Motor neuron (in vitro differentiated cells): ENCODE measurements around the gene HAUS1. TPM values are rescaled to one million over a fixed set of nuclear protein-coding genes. Genes with fewer than 3 reads are reported as not detected.

ENCODE experiments used
- ATAC-seq, 8 experiments: fragments of 200-7000 bp; cut with Tn5 transposase; replicated peaks in 6 of 8; 2 replicates each; pipeline ENCODE4 v1.8.0; 2021; ENCODE audit warnings: mild to moderate bottlenecking in 8 of 8, moderate library complexity in 8 of 8
- H3K27ac ChIP-seq, 2 donors: fragments of 250-450 bp; sonication (Bioruptor Pico); 2 replicates each; pipeline ENCODE4 v1.9.0; 2021; ENCODE audit warnings: antibody characterized with exemption in 2 of 2, mild to moderate bottlenecking in 2 of 2, moderate library complexity in 1 of 2
- H3K4me1 ChIP-seq, 2 donors: fragments of 250-450 bp; sonication (Bioruptor Pico); replicated peaks in 1 of 2; 2 replicates each; pipeline ENCODE4 v1.6.1; 2021; ENCODE audit warnings: antibody characterized with exemption in 2 of 2, mild to moderate bottlenecking in 2 of 2, moderate library complexity in 1 of 2
- H3K4me3 ChIP-seq, 5 donors: fragments of 250-450 bp; sonication (Bioruptor Pico); 2 replicates each; pipeline ENCODE4 v1.9.0; 2021; ENCODE audit warnings: antibody characterized with exemption in 5 of 5, mild to moderate bottlenecking in 5 of 5, moderate library complexity in 4 of 5
- WGBS, 10 experiments: fragments of 450-650 bp; shearing (Covaris generic); methylation state at CpG; one replicate each; pipeline ENCODE4 v1.0.0; 2022; 5-methylcytosine and 5-hydroxymethylcytosine counted together
- in situ Hi-C, 9 experiments: fragments of 400-800 bp; cut with MboI; loops; one replicate each; pipeline ENCODE4 v1.15.0; 2021; ENCODE audit warnings: low sequenced_read_pairs in 9 of 9, low pct_unique_long_range_greater_than_20kb in 2 of 9; ENCODE audit not compliant: unreplicated experiment in 9 of 9
- total RNA-seq, 8 experiments: library from RNA; unstranded; fragments of 300-600 nt; gene quantifications; 2 replicates each; pipeline versions ENCODE4 v1.2.3 to v1.2.4, GENCODE V29; 2022

Gene HAUS1, protein sequence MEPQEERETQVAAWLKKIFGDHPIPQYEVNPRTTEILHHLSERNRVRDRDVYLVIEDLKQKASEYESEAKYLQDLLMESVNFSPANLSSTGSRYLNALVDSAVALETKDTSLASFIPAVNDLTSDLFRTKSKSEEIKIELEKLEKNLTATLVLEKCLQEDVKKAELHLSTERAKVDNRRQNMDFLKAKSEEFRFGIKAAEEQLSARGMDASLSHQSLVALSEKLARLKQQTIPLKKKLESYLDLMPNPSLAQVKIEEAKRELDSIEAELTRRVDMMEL
- 10 to 100 TPM; 18.5 to 88.1 (median 40.0) TPM for total RNA-seq

DNA sequence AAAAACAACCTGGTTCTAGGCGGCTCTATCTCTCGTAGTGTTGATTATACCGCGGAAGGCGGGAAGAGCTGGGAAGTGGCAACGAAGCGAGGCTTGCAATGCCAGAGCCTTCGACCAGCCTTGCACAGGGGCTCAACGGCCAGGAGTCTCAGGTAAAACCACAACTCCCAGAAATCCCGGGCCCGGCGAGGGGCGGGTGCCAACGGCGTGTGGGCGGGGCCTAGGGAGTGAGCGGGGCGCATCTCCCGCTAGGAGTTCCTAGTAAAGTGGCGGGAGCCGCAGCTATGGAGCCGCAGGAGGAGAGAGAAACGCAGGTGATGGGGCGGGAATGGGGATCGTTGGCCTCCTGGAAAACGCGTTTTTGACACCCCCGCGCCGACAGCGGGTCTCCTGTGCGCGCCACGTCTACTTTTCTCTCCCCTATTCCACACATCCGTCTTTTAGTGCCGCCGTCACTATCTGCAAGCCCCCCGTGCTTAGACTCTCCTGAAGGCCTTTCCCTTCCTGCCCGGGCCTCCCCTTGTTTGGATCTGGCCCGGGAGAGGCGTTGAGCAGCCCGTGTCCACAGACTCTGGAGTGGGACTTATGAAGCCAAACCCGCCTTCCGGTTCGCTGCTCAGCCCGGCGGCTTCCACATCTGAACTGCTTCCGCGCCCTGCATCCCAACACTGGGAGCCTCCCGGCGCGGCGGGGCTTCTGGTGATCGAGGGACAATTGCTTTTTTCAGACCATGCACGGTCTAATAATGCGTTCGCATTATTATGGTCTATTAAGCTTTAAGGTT is at the start of gene HAUS1:
HAUS1 (plus strand) TSS at position 258 of the 784 bp plus-strand sequence; CDS start at position 285, 27 bp downstream.
- in situ Hi-C loops: no loop called here
- peak within 1 kb of the TSS; percentile 59 to 80 (median 74) for H3K4me3 ChIP-seq
- peak within 1 kb of the TSS; percentile 6 to 32 for H3K27ac ChIP-seq
- H3K4me1 ChIP-seq: peaks cover 0 to 3% of the 10 kb centered on the region in 2 donors
- WGBS, 10 experiments: 0 to 5% (median 1%) methylated on average over 3 to 26 of the region's 57 CpGs; no CpG with 5 or more reads in 2 of the 10 experiments
- peak; percentile 96 to 99 (median 98) for ATAC-seq

DNA sequence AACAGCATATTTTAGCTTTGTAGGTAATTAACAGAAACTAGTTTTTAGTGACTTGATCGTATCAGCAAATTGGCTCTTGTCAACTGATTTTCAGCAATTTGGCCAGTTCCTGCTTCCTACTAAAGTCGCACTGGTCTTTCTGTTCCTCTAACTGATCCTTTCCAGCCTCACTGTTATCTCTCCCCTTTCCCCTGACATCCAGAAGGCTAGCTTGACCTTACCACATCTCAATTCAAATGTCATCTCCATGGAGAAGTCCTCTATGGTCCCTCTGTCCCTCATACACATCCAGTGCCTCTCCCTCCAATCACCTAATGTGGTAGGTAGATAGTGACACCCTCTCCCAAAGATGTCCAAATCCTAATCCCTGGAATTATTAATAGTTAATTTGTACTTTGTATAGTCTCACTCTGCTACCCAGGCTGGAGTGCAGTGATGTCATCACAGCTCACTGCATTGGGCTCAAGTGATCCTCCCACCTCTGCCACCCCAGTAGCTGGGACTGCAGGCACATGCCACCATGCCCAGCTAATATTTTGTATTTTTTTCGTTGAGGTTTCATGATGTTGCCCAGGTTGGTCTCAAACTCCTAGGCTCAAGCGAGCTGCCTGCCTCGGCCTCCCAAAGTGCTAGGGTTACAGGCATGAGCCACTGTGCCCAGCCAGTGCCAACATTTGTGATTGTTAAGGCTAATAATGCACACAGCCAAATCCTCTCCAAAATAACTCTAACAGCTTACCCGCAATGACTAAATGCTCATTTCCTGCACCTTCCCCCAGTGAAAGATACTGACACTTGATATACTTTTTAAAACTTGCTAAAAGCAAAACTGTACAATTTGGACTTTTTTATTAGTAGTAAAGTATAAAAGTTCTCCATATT is 49.0 kb upstream of the HAUS1 start:
- 40 to 100% (median 83%) methylated on average over 1 to 5 of the region's 6 CpGs for WGBS, 10 experiments
- Histone ChIP-seq H3K4me3 (no peak overlapping the region), H3K4me1 (no peaks in the 10 kb centered on the region), H3K27ac (no peak overlapping the region)
- no peak for ATAC-seq
- in situ Hi-C loops: loop anchor here in 2 of 9 experiments (25.0 kb wide), 1 partner anchor 393 kb away; no protein-coding TSS in a partner anchor

DNA sequence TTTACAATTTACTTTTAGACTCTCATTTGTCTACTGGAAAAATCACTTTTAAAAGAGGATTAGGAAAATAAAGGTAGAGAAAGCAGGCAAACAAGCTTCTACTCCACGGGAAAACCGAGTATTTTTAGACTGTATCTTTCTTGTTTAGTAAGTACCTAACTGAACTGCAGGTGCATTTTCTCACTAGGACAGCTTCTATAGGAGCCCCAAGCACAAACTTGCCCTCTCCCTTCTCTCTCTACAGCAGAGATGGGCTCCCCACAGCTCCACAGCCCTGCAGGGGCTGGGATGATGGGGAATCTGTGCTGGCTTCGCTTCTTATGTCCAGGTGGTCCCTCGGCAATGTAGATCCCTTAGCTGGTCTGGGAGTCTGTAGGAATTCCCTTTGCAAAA is 48.4 kb upstream of the HAUS1 start:
- H3K27ac ChIP-seq: no peak overlapping the region
- H3K4me3 ChIP-seq: no peak overlapping the region
- in situ Hi-C loops: loop anchor here in 2 of 9 experiments (25.0 kb wide), 1 partner anchor 394 kb away; no protein-coding TSS in a partner anchor
- H3K4me1 ChIP-seq: no peaks in the 10 kb centered on the region
- no peak for ATAC-seq
- 28 to 100% (median 63%) methylated on average over 1 to 4 of the region's 4 CpGs; no CpG with 5 or more reads in 1 of the 10 experiments for WGBS, 10 experiments

DNA sequence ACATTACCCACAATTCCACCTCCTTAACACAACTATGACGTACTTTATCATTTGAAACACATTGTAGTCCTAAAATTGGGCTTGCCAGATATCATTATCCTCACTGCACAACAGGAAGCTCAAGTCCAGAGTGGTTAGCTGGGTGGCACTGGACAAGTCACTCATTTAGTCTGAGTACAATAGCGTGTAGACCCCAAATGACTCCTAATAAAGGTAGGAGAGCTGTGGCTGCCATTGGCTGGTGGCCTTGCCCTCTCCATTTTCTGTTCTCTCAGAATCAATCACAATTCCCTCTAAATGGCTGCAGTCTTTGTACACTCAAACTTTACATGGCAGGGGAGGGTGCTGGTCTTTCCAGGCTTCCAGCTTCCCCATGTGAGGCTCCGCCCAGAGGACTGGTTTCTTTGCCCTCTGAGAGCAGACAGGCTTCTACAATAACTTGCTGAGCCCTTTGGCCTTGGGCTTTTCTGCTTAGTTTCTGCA is 43.8 kb upstream of the HAUS1 start:
- in situ Hi-C loops: loop anchor here in 2 of 9 experiments (25.0 kb wide), 1 partner anchor 398 kb away; no protein-coding TSS in a partner anchor
- Histone ChIP-seq H3K27ac (no peak overlapping the region), H3K4me3 (no peak overlapping the region), H3K4me1 (no peaks in the 10 kb centered on the region)
- ATAC-seq: no peak
- 50 to 100% (median 90%) methylated on average over 1 to 3 of the region's 3 CpGs for WGBS, 10 experiments

DNA sequence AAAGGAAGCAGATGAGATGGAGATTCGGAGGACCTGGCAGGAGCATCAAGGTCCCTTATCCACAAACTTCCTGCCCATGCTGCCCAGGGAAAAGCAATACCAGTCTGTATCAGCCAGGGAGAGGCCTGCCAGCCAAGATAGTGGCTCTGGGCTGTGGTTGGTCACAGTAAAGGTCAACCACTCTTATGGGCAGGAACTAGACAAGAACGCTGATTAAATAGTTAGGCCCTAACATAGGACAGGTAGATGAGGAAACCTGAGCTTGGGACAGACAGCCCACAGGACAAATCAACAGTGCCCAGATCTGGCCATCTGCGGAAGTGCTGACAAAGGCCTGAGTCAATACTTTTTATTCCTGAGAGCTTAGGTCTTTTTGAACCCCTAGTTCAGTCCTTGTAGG is 42.8 kb upstream of the HAUS1 start:
- no peak for ATAC-seq
- in situ Hi-C loops: loop anchor here in 2 of 9 experiments (25.0 kb wide), 1 partner anchor 399 kb away; no protein-coding TSS in a partner anchor
- H3K4me3 ChIP-seq: no peak overlapping the region

DNA sequence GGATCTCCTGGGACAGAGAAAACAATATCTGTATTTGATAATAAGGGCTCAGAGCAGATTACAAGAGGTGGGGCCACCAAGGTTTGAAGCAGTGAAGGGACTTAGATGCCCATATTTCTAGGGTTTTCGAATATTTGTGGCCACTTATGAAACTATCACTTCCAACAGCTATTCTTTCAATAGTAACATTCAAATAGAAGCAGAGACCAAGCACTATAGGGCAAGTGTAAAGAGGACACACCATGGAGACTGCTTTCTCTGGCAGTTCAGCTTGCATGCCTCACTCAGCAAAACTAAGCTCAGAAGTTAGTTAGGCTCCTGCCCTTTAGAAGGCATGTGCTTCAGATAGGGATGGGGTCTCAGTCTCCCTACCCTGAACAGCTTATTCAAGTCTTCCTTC is 42.4 kb upstream of the HAUS1 start:
- in situ Hi-C loops: loop anchor here in 2 of 9 experiments (25.0 kb wide), 1 partner anchor 399 kb away; no protein-coding TSS in a partner anchor
- 71 to 100% (median 80%) methylated on average over 1 of the region's 1 CpG; no CpG with 5 or more reads in 5 of the 10 experiments for WGBS, 10 experiments

More for the DNA sequence above, 42.8 kb upstream of the HAUS1 start:
- 85 to 100% (median 100%) methylated on average over 1 to 2 of the region's 3 CpGs; no CpG with 5 or more reads in 6 of the 10 experiments for WGBS, 10 experiments
- Histone ChIP-seq H3K27ac (no peak overlapping the region), H3K4me1 (no peaks in the 10 kb centered on the region)

DNA sequence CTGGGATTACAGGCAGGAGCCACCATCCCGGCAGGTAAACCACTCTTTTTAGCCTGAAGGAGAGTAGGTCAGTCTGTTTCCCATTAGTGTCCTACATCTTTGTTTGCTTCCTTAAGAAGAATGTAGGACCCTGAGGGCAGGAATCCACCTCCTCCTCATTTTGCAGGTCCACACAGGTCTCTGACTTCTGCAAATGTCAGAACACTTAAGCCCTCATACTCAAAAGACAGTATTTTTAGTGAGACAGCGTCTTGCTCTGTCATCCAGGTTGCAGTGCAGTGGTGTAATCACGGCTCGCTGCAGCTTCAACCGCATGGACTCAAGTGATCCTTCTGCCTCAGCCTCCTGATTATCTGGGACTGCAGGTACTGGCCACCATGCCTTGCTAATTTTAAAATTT is 41.4 kb upstream of the HAUS1 start:
- no peaks in the 10 kb centered on the region for H3K4me1 ChIP-seq
- no peak for ATAC-seq
- in situ Hi-C loops: loop anchor here in 2 of 9 experiments (25.0 kb wide), 1 partner anchor 400 kb away; no protein-coding TSS in a partner anchor
- no peak overlapping the region for H3K27ac ChIP-seq
- H3K4me3 ChIP-seq: no peak overlapping the region
- WGBS, 10 experiments: 80 to 100% (median 95%) methylated on average over 1 to 4 of the region's 5 CpGs; no CpG with 5 or more reads in 2 of the 10 experiments

More for the DNA sequence above, 42.4 kb upstream of the HAUS1 start:
- Histone ChIP-seq H3K4me1 (no peaks in the 10 kb centered on the region), H3K4me3 (no peak overlapping the region), H3K27ac (no peak overlapping the region)
- no peak for ATAC-seq

DNA sequence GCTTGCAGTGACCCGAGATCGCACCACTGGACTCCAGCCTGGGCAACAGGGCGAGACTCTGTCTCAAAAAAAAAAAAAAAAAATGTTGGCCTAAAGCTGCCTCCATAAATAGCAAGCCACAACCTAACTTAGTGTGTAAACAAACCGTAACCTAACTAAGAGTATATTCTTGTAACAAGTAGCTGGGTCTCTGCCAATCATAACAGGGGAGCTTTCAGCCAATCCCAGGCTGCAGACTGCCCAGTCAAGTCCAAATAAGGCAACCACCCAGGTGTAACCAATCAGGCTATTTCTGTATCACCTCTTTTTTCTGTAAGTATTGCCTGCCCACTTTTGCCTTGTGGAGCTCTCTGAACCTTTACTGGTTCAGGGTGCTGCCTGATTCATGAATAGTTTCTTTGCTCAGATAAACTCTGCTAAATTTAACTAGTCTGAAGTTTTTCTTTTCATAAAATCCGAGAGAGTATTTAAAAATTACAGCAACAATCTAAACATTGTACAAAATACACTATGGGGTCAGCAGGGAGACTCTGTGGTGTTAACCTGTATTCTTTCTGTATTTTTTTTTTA is 36.7 kb upstream of the HAUS1 start:
- H3K4me1 ChIP-seq: no peaks in the 10 kb centered on the region
- H3K27ac ChIP-seq: no peak overlapping the region
- WGBS, 10 experiments: 22 to 97% (median 78%) methylated on average over 1 to 4 of the region's 5 CpGs; no CpG with 5 or more reads in 3 of the 10 experiments
- in situ Hi-C loops: loop anchor here in 2 of 9 experiments (25.0 kb wide), 1 partner anchor 405 kb away; no protein-coding TSS in a partner anchor
- no peak overlapping the region for H3K4me3 ChIP-seq
- peak in 1 of 8 experiments; percentile 34 for ATAC-seq

DNA sequence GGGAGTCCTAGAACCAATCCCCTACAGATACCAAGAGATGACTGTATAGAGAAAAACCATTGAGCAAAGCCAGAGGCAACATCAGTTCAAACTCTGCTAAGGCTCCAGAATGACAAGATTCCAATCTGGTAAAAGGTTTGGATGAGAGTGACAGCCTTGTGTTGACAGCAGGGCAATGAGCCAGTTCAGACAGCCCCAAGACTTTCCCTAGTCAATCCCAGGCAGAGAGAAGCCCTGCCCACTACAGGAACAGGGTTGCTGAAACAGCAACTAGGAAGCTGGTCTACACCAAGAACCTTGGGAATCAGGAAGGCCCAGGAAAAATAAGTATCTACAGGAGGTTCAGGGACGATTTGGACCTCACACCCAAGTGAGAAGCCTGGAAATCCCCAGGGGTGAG is 35.4 kb upstream of the HAUS1 start:
- Histone ChIP-seq H3K4me1 (no peaks in the 10 kb centered on the region), H3K27ac (no peak overlapping the region), H3K4me3 (no peak overlapping the region)
- in situ Hi-C loops: loop anchor here in 2 of 9 experiments (25.0 kb wide), 1 partner anchor 406 kb away; no protein-coding TSS in a partner anchor
- ATAC-seq: no peak
- WGBS, 10 experiments: 17 to 56% methylated on average over 1 of the region's 1 CpG; no CpG with 5 or more reads in 8 of the 10 experiments

DNA sequence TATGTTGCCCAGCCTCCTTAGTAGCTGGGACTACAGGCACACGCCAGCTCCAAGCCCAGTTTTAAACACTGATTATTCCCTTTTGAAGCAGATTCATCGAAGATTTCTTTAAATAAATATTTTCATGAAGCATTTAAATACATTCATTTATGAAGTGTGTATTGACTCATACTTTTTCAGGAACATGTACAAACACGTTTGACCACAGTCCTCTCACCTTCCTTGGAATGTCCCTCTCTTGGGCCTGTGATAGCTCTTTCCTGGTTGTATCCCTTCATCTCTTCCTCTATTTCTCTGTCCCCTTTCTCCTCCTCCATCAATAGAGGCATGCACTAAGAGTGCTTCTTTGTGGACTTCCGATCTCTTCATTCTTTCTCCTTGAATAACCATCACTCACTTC is 34.7 kb upstream of the HAUS1 start:
- ATAC-seq: no peak
- WGBS, 10 experiments: 48 to 100% (median 80%) methylated on average over 2 to 4 of the region's 4 CpGs; no CpG with 5 or more reads in 1 of the 10 experiments
- no peak overlapping the region for H3K4me3 ChIP-seq
- in situ Hi-C loops: loop anchor here in 2 of 9 experiments (25.0 kb wide), 1 partner anchor 407 kb away; no protein-coding TSS in a partner anchor
- no peak overlapping the region for H3K27ac ChIP-seq
- H3K4me1 ChIP-seq: no peaks in the 10 kb centered on the region

DNA sequence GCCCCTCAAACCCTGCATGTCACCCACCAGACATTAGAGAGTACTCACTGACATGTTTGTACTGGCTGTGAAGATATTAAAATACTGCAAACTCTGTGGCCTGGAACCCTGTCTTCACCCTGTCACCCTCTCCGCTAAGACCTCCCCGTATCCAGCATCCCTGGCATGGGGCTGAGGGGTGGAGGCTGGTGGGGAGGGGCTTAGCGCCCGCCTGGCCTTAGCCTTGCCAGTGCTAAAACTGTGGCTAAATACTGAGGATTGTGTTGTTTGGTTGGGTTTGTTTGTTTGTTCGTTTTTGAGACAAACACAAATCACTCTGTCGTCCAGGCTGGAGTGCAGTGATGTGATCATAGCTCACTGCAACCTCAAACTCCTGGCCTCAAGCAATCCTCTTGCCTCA is 34.0 kb upstream of the HAUS1 start:
- no peak overlapping the region for H3K4me3 ChIP-seq
- no peaks in the 10 kb centered on the region for H3K4me1 ChIP-seq
- H3K27ac ChIP-seq: no peak overlapping the region
- 86 to 100% methylated on average over 1 of the region's 6 CpGs; no CpG with 5 or more reads in 8 of the 10 experiments for WGBS, 10 experiments
- in situ Hi-C loops: loop anchor here in 2 of 9 experiments (25.0 kb wide), 1 partner anchor 408 kb away; no protein-coding TSS in a partner anchor
- no peak for ATAC-seq
